Measurements from ENCODE around the gene KLHL2.
"Not testable (repeated sequence)": the region's sequence is repeated elsewhere in the genome, so short reads cannot be mapped to it uniquely, and the experiment has no call there.

The KLHL2 gene

GRCh38 chr4:165207431-165208220 is at the start of gene KLHL2:
KLHL2 (plus strand) TSS chr4:165207561; CDS start chr4:165207877, 316 bp downstream.
- Histone ChIP-seq H3K79me2 (peaks cover 2% of the 10 kb centered on the region), H3K4me3 (ENCODE audit: low read depth, low read length) (peak within 1 kb of the TSS; percentile 73), H3K27me3 (ENCODE audit: control insufficient read depth, insufficient read depth, low read length) (no peaks in the 10 kb centered on the region), H3K36me3 (ENCODE audit: control insufficient read depth, insufficient read depth, low read length) (no peaks in the 10 kb centered on the region), H3K27ac (peak within 1 kb of the TSS; percentile 22), H3K4me2 (ENCODE audit: low read length) (peak within 1 kb of the TSS; percentile 87), H2AFZ (peak within 1 kb of the TSS; percentile 74), H3K9ac (no peak within 1 kb of the TSS), H3K4me1 (peaks cover 6% of the 10 kb centered on the region), H3K9me3 (ENCODE audit: control insufficient read depth, low read length) (no peaks in the 10 kb centered on the region)
- TF ChIP-seq CTCF (IDR thresholded peaks at IDR 0.05): no peak

GRCh38 chr4:165158762-165159161 is 48.6 kb upstream of the KLHL2 start:
- Histone ChIP-seq H3K9ac (no peak overlapping the region), H3K27me3 (ENCODE audit: control insufficient read depth, insufficient read depth, low read length) (no peaks in the 10 kb centered on the region), H3K36me3 (ENCODE audit: control insufficient read depth, insufficient read depth, low read length) (no peaks in the 10 kb centered on the region), H3K4me2 (ENCODE audit: low read length) (no peak overlapping the region), H3K9me3 (ENCODE audit: control insufficient read depth, low read length) (no peaks in the 10 kb centered on the region), H3K79me2 (no peaks in the 10 kb centered on the region), H3K27ac (no peak overlapping the region), H2AFZ (no peak overlapping the region), H3K4me3 (ENCODE audit: low read depth, low read length) (no peak overlapping the region), H3K4me1 (no peaks in the 10 kb centered on the region)
- no peak for TF ChIP-seq CTCF (IDR thresholded peaks at IDR 0.05)

GRCh38 chr4:165164257-165164656 is 43.1 kb upstream of the KLHL2 start:
- no peak overlapping the region for H3K4me2 ChIP-seq (ENCODE audit: low read length)
- H3K4me1 ChIP-seq: no peaks in the 10 kb centered on the region
- no peaks in the 10 kb centered on the region for H3K36me3 ChIP-seq (ENCODE audit: control insufficient read depth, insufficient read depth, low read length)
- no peaks in the 10 kb centered on the region for H3K79me2 ChIP-seq
- no peaks in the 10 kb centered on the region for H3K27me3 ChIP-seq (ENCODE audit: control insufficient read depth, insufficient read depth, low read length)
- H3K9me3 ChIP-seq (ENCODE audit: control insufficient read depth, low read length): no peaks in the 10 kb centered on the region
- TF ChIP-seq CTCF (IDR thresholded peaks at IDR 0.05): no peak
- H3K27ac ChIP-seq: no peak overlapping the region
- no peak overlapping the region for H2AFZ ChIP-seq
- H3K9ac ChIP-seq: no peak overlapping the region
- no peak overlapping the region for H3K4me3 ChIP-seq (ENCODE audit: low read depth, low read length)

GRCh38 chr4:165166872-165167271 is 40.5 kb upstream of the KLHL2 start:
- H3K36me3 ChIP-seq (ENCODE audit: control insufficient read depth, insufficient read depth, low read length): not testable (repeated sequence)

GRCh38 chr4:165167650-165168049 is 39.7 kb upstream of the KLHL2 start:
- Histone ChIP-seq H3K27me3 (ENCODE audit: control insufficient read depth, insufficient read depth, low read length) (no peaks in the 10 kb centered on the region), H3K9me3 (ENCODE audit: control insufficient read depth, low read length) (no peaks in the 10 kb centered on the region), H3K79me2 (no peaks in the 10 kb centered on the region), H3K4me2 (ENCODE audit: low read length) (no peak overlapping the region), H3K36me3 (ENCODE audit: control insufficient read depth, insufficient read depth, low read length) (no peaks in the 10 kb centered on the region), H3K4me3 (ENCODE audit: low read depth, low read length) (no peak overlapping the region), H3K4me1 (no peaks in the 10 kb centered on the region), H3K27ac (no peak overlapping the region), H3K9ac (no peak overlapping the region), H2AFZ (no peak overlapping the region)
- TF ChIP-seq CTCF (IDR thresholded peaks at IDR 0.05): no peak

More at GRCh38 chr4:165166872-165167271, 40.5 kb upstream of the KLHL2 start:
- H3K79me2 ChIP-seq; H3K9ac ChIP-seq; H3K27me3 ChIP-seq (ENCODE audit: control insufficient read depth, insufficient read depth, low read length); H3K27ac ChIP-seq; H3K4me1 ChIP-seq; H3K4me2 ChIP-seq (ENCODE audit: low read length); H3K4me3 ChIP-seq (ENCODE audit: low read depth, low read length); H2AFZ ChIP-seq; H3K9me3 ChIP-seq (ENCODE audit: control insufficient read depth, low read length): not testable (repeated sequence)

Measured in parathyroid adenoma (tissue), 2 donors.